Right lobe of liver (tissue), 4 donors: ENCODE data around the gene EN1.

Experiments
- POLR2A ChIP-seq: fragments of 450-650 bp; IDR thresholded peaks from one replicate; pipeline ENCODE4 v1.6.1; 2017; ENCODE audit warnings: antibody characterized with exemption, mild to moderate bottlenecking
- TF ChIP-seq, protein P1 (sequence below), 4 donors: fragments of 200-600 bp in 3 of 4; fragments of 450-650 bp in 1 of 4; IDR thresholded peaks; one replicate each; pipeline versions ENCODE4 v1.5.1 to v1.8.0; 2016 to 2022; ENCODE audit warnings: antibody characterized with exemption in 4 of 4, mild to moderate bottlenecking in 2 of 4
- donor health status: DM: no; HTN: no; CAD: no.
- donor health status: DM: no; HTN: no; CAD: no.
- donor health status: DM: no; HTN: yes; CAD: no.

DNA sequence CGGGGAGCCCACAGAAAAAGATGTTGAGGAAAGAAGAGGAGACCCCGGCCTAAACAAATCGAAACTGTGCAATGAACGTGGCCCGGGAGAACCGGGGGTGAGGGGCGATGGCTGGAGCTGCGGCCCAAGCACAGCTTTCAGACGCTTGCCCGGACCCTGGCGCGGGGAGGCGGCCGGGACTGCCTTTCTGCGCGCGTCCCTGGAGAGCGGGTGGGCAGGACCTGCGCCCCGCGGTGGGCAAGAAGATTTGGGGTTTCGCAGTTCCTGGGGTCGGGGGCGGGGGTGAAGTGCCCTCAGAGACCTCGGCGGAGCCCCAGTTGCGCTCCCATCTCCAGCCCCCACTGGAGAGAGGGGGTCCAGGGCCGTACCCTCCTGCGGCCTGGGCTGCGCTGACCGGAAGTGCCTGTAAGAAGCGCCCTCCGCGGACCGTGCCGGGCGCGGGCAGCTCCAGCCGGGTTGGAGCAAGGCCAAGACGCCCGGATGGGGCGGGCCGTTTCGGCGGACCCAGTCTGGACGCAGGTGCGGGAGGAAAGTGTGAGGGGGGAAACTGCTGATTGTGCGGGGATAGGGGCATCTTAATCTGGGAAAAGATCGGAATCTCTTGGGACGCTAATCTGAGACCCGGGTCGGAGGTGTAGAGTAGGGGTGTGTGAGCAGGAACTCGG, 11.6 kb downstream of the EN1 start:
- no peak for TF ChIP-seq POLR2A
- TF ChIP-seq, protein P1, sequence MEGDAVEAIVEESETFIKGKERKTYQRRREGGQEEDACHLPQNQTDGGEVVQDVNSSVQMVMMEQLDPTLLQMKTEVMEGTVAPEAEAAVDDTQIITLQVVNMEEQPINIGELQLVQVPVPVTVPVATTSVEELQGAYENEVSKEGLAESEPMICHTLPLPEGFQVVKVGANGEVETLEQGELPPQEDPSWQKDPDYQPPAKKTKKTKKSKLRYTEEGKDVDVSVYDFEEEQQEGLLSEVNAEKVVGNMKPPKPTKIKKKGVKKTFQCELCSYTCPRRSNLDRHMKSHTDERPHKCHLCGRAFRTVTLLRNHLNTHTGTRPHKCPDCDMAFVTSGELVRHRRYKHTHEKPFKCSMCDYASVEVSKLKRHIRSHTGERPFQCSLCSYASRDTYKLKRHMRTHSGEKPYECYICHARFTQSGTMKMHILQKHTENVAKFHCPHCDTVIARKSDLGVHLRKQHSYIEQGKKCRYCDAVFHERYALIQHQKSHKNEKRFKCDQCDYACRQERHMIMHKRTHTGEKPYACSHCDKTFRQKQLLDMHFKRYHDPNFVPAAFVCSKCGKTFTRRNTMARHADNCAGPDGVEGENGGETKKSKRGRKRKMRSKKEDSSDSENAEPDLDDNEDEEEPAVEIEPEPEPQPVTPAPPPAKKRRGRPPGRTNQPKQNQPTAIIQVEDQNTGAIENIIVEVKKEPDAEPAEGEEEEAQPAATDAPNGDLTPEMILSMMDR (IDR thresholded peaks at IDR 0.05), result no peak
